Measurements from ENCODE around the gene RNF224.

Gene RNF224

GRCh38 chr9:137215196-137215986 is 11.9 kb upstream of the RNF224 start:
- no peak for DNase-seq (ENCODE audit: low spot score)

- DNase-seq (ENCODE audit: low spot score): no peak
Observed at GRCh38 chr9:137216188-137216965, 10.9 kb upstream of the RNF224 start.

- no peak for DNase-seq (ENCODE audit: low spot score)
Observed at GRCh38 chr9:137217276-137218211, 9.8 kb upstream of the RNF224 start.

GRCh38 chr9:137218212-137218753 is 9.0 kb upstream of the RNF224 start:
- DNase-seq (ENCODE audit: low spot score): no peak

GRCh38 chr9:137218754-137219271 is 8.5 kb upstream of the RNF224 start:
- DNase-seq (ENCODE audit: low spot score): no peak

GRCh38 chr9:137219757-137220316 is 7.5 kb upstream of the RNF224 start:
- no peak for DNase-seq (ENCODE audit: low spot score)

- no peak for DNase-seq (ENCODE audit: low spot score)
Observed at GRCh38 chr9:137220317-137221094, 6.8 kb upstream of the RNF224 start.

GRCh38 chr9:137221095-137221505 is 6.2 kb upstream of the RNF224 start:
- DNase-seq (ENCODE audit: low spot score): no peak

- DNase-seq (ENCODE audit: low spot score): no peak
Observed at GRCh38 chr9:137221506-137222111, 5.7 kb upstream of the RNF224 start.

- DNase-seq (ENCODE audit: low spot score): no peak
Observed at GRCh38 chr9:137222190-137223077, 4.9 kb upstream of the RNF224 start, which contains the start of gene RNF208. Gene RNF208 (minus strand): TSS chr9:137222240. CDS start chr9:137221212, 1,028 bp downstream.

- DNase-seq (ENCODE audit: low spot score): peak; percentile 99
Observed at GRCh38 chr9:137223078-137223970, 4.0 kb upstream of the RNF224 start.

GRCh38 chr9:137224830-137225694 is 2.2 kb upstream of the RNF224 start, which contains the start of gene CYSRT1:
Gene CYSRT1 (plus strand): TSS chr9:137225174. CDS start chr9:137225622, 448 bp downstream.
- DNase-seq (ENCODE audit: low spot score): no peak

GRCh38 chr9:137225699-137226331 is 1.5 kb upstream of the RNF224 start:
- no peak for DNase-seq (ENCODE audit: low spot score)

GRCh38 chr9:137226338-137227053 is 806 bp upstream of the RNF224 start:
- DNase-seq (ENCODE audit: low spot score): no peak

GRCh38 chr9:137227853-137228505 is 677 bp downstream of the RNF224 start:
- DNase-seq (ENCODE audit: low spot score): no peak
